ENCODE measurements around the gene STKLD1.
"Not testable (repeated sequence)": the region's sequence is repeated elsewhere in the genome, so short reads cannot be mapped to it uniquely, and the experiment has no call there.

The STKLD1 gene

GRCh38 chr9:133377280-133377679 is 1.1 kb downstream of the STKLD1 start:
- no CpG with 5 or more reads among the region's 14 CpGs for WGBS, 2 donors (ENCODE audit: extremely low coverage in 2 of 2, insufficient read length in 2 of 2, insufficient replicate concordance in 1 of 2)
- not testable (repeated sequence) for H2AK5ac ChIP-seq (ENCODE audit: low read depth, low read length); H2BK120ac ChIP-seq (ENCODE audit: low read depth, low read length); H2BK5ac ChIP-seq (ENCODE audit: low read length); H3K23ac ChIP-seq (ENCODE audit: low read depth, low read length, poor library complexity); H3K27me3 ChIP-seq (ENCODE audit: control insufficient read depth in 3 of 3, insufficient read depth in 3 of 3, low read depth in 1 of 3, low read length in 3 of 3); H3K9ac ChIP-seq (ENCODE audit: low read depth, low read length, poor library complexity); H3K18ac ChIP-seq (ENCODE audit: low read length); H4K91ac ChIP-seq (ENCODE audit: low read depth, low read length, poor library complexity); H3K4ac ChIP-seq (ENCODE audit: low read length); H2AFZ ChIP-seq (ENCODE audit: low read length); DNase-seq (ENCODE audit: low spot score); H3K4me2 ChIP-seq (ENCODE audit: insufficient read depth, low read length, poor library complexity, severe bottlenecking); H3K79me1 ChIP-seq (ENCODE audit: low read depth, low read length); H3K4me3 ChIP-seq (ENCODE audit: low read length in 2 of 2); H2BK12ac ChIP-seq (ENCODE audit: low read length); H2BK15ac ChIP-seq (ENCODE audit: low read length); H3K9me3 ChIP-seq (replicated peaks in 1 of 2; ENCODE audit: control insufficient read depth in 2 of 2, insufficient read depth in 1 of 2, low read depth in 1 of 2, low read length in 2 of 2); H4K8ac ChIP-seq (ENCODE audit: low read depth, low read length); H3K4me1 ChIP-seq (ENCODE audit: control insufficient read depth in 2 of 2, insufficient read depth in 1 of 2, low read depth in 1 of 2, low read length in 2 of 2); H3K27ac ChIP-seq (replicated peaks; ENCODE audit: low read length); H3K14ac ChIP-seq (ENCODE audit: low read length)
- peaks cover 5 to 19% of the 10 kb centered on the region in 2 donors for H3K36me3 ChIP-seq (replicated peaks in 1 of 2; ENCODE audit: control insufficient read depth in 2 of 2, insufficient read depth in 2 of 2, low read length in 2 of 2)

- Histone ChIP-seq H3K4me2 (ENCODE audit: insufficient read depth, low read length, poor library complexity, severe bottlenecking) (no peak overlapping the region), H3K4me1 (ENCODE audit: control insufficient read depth in 2 of 2, insufficient read depth in 1 of 2, low read depth in 1 of 2, low read length in 2 of 2) (peaks cover 2 to 7% of the 10 kb centered on the region in 2 donors), H3K4ac (ENCODE audit: low read length) (no peak overlapping the region), H2BK120ac (ENCODE audit: low read depth, low read length) (no peak overlapping the region), H4K8ac (ENCODE audit: low read depth, low read length) (no peak overlapping the region), H3K9ac (ENCODE audit: low read depth, low read length, poor library complexity) (no peak overlapping the region), H2AK5ac (ENCODE audit: low read depth, low read length) (no peak overlapping the region), H2BK12ac (ENCODE audit: low read length) (no peak overlapping the region), H3K14ac (ENCODE audit: low read length) (no peak overlapping the region), H2AFZ (ENCODE audit: low read length) (peak overlapping the region; percentile 7), H3K18ac (ENCODE audit: low read length) (no peak overlapping the region), H2BK5ac (ENCODE audit: low read length) (no peak overlapping the region), H3K4me3 (ENCODE audit: low read length in 2 of 2) (no peak overlapping the region), H3K27me3 (ENCODE audit: control insufficient read depth in 3 of 3, insufficient read depth in 3 of 3, low read depth in 1 of 3, low read length in 3 of 3) (peaks cover 0 to 4% (median 0%) of the 10 kb centered on the region in 3 experiments), H3K36me3 (replicated peaks in 1 of 2; ENCODE audit: control insufficient read depth in 2 of 2, insufficient read depth in 2 of 2, low read length in 2 of 2) (peaks cover 5 to 14% of the 10 kb centered on the region in 2 donors), H3K79me1 (ENCODE audit: low read depth, low read length) (peaks cover 2% of the 10 kb centered on the region), H2BK15ac (ENCODE audit: low read length) (no peak overlapping the region), H3K23ac (ENCODE audit: low read depth, low read length, poor library complexity) (no peak overlapping the region), H3K27ac (replicated peaks; ENCODE audit: low read length) (no peak overlapping the region), H3K9me3 (replicated peaks in 1 of 2; ENCODE audit: control insufficient read depth in 2 of 2, insufficient read depth in 1 of 2, low read depth in 1 of 2, low read length in 2 of 2) (peaks cover 3 to 10% of the 10 kb centered on the region in 2 donors), H4K91ac (ENCODE audit: low read depth, low read length, poor library complexity) (no peak overlapping the region)
- DNase-seq (ENCODE audit: low spot score) = no peak
- no CpG with 5 or more reads among the region's 6 CpGs for WGBS, 2 donors (ENCODE audit: extremely low coverage in 2 of 2, insufficient read length in 2 of 2, insufficient replicate concordance in 1 of 2)
Observed at GRCh38 chr9:133377721-133378216, 1.6 kb downstream of the STKLD1 start.

- Histone ChIP-seq H3K9me3 (replicated peaks in 1 of 2; ENCODE audit: control insufficient read depth in 2 of 2, insufficient read depth in 1 of 2, low read depth in 1 of 2, low read length in 2 of 2) (peaks cover 5 to 10% of the 10 kb centered on the region in 2 donors), H4K8ac (ENCODE audit: low read depth, low read length) (no peak overlapping the region), H3K36me3 (replicated peaks in 1 of 2; ENCODE audit: control insufficient read depth in 2 of 2, insufficient read depth in 2 of 2, low read length in 2 of 2) (peaks cover 2 to 7% of the 10 kb centered on the region in 2 donors), H2BK5ac (ENCODE audit: low read length) (no peak overlapping the region), H2AK5ac (ENCODE audit: low read depth, low read length) (no peak overlapping the region), H3K4ac (ENCODE audit: low read length) (no peak overlapping the region), H2BK120ac (ENCODE audit: low read depth, low read length) (no peak overlapping the region), H3K79me1 (ENCODE audit: low read depth, low read length) (peaks cover 2% of the 10 kb centered on the region), H3K27me3 (ENCODE audit: control insufficient read depth in 3 of 3, insufficient read depth in 3 of 3, low read depth in 1 of 3, low read length in 3 of 3) (peaks cover 0 to 3% (median 0%) of the 10 kb centered on the region in 3 experiments), H3K18ac (ENCODE audit: low read length) (no peak overlapping the region), H2AFZ (ENCODE audit: low read length) (no peak overlapping the region), H3K9ac (ENCODE audit: low read depth, low read length, poor library complexity) (no peak overlapping the region), H4K91ac (ENCODE audit: low read depth, low read length, poor library complexity) (no peak overlapping the region), H3K4me3 (ENCODE audit: low read length in 2 of 2) (no peak overlapping the region), H2BK12ac (ENCODE audit: low read length) (no peak overlapping the region), H3K23ac (ENCODE audit: low read depth, low read length, poor library complexity) (no peak overlapping the region), H3K14ac (ENCODE audit: low read length) (no peak overlapping the region), H2BK15ac (ENCODE audit: low read length) (no peak overlapping the region), H3K27ac (replicated peaks; ENCODE audit: low read length) (no peak overlapping the region), H3K4me1 (ENCODE audit: control insufficient read depth in 2 of 2, insufficient read depth in 1 of 2, low read depth in 1 of 2, low read length in 2 of 2) (peaks cover 2 to 7% of the 10 kb centered on the region in 2 donors), H3K4me2 (ENCODE audit: insufficient read depth, low read length, poor library complexity, severe bottlenecking) (no peak overlapping the region)
- no peak for DNase-seq (ENCODE audit: low spot score)
- WGBS, 2 donors (ENCODE audit: extremely low coverage in 2 of 2, insufficient read length in 2 of 2, insufficient replicate concordance in 1 of 2) = no CpG with 5 or more reads among the region's 1 CpG
Observed at GRCh38 chr9:133378408-133378962, 2.3 kb downstream of the STKLD1 start.

- no peak overlapping the region for H4K8ac ChIP-seq (ENCODE audit: low read depth, low read length)
- WGBS, 2 donors (ENCODE audit: extremely low coverage in 2 of 2, insufficient read length in 2 of 2, insufficient replicate concordance in 1 of 2) = no CpG with 5 or more reads among the region's 14 CpGs
Observed at GRCh38 chr9:133379153-133380086, 3.3 kb downstream of the STKLD1 start.

More at GRCh38 chr9:133379153-133380086, 3.3 kb downstream of the STKLD1 start:
- Histone ChIP-seq H3K9ac (ENCODE audit: low read depth, low read length, poor library complexity) (no peak overlapping the region), H2AFZ (ENCODE audit: low read length) (no peak overlapping the region), H2BK15ac (ENCODE audit: low read length) (peak overlapping the region; percentile 20), H3K4ac (ENCODE audit: low read length) (no peak overlapping the region), H3K27ac (replicated peaks; ENCODE audit: low read length) (no peak overlapping the region), H2BK5ac (ENCODE audit: low read length) (no peak overlapping the region), H3K4me2 (ENCODE audit: insufficient read depth, low read length, poor library complexity, severe bottlenecking) (no peak overlapping the region), H2BK12ac (ENCODE audit: low read length) (no peak overlapping the region), H2BK120ac (ENCODE audit: low read depth, low read length) (no peak overlapping the region), H2AK5ac (ENCODE audit: low read depth, low read length) (peak overlapping the region; percentile 40), H3K79me1 (ENCODE audit: low read depth, low read length) (peaks cover 2% of the 10 kb centered on the region), H3K9me3 (replicated peaks in 1 of 2; ENCODE audit: control insufficient read depth in 2 of 2, insufficient read depth in 1 of 2, low read depth in 1 of 2, low read length in 2 of 2) (peaks cover 7 to 10% of the 10 kb centered on the region in 2 donors), H3K36me3 (replicated peaks in 1 of 2; ENCODE audit: control insufficient read depth in 2 of 2, insufficient read depth in 2 of 2, low read length in 2 of 2) (peaks cover 0 to 2% of the 10 kb centered on the region in 2 donors), H3K14ac (ENCODE audit: low read length) (peak overlapping the region; percentile 32), H3K23ac (ENCODE audit: low read depth, low read length, poor library complexity) (peak overlapping the region; percentile 39), H3K4me1 (ENCODE audit: control insufficient read depth in 2 of 2, insufficient read depth in 1 of 2, low read depth in 1 of 2, low read length in 2 of 2) (peaks cover 2 to 7% of the 10 kb centered on the region in 2 donors), H3K27me3 (ENCODE audit: control insufficient read depth in 3 of 3, insufficient read depth in 3 of 3, low read depth in 1 of 3, low read length in 3 of 3) (peaks cover 0 to 3% (median 0%) of the 10 kb centered on the region in 3 experiments), H4K91ac (ENCODE audit: low read depth, low read length, poor library complexity) (no peak overlapping the region), H3K4me3 (ENCODE audit: low read length in 2 of 2) (peak overlapping the region in 1 of 2 donors; percentile 14), H3K18ac (ENCODE audit: low read length) (peak overlapping the region; percentile 72)
- no peak for DNase-seq (ENCODE audit: low spot score)

All from neuronal stem cell (in vitro differentiated cells).